ENCODE data around the gene NAV2.

DNA sequence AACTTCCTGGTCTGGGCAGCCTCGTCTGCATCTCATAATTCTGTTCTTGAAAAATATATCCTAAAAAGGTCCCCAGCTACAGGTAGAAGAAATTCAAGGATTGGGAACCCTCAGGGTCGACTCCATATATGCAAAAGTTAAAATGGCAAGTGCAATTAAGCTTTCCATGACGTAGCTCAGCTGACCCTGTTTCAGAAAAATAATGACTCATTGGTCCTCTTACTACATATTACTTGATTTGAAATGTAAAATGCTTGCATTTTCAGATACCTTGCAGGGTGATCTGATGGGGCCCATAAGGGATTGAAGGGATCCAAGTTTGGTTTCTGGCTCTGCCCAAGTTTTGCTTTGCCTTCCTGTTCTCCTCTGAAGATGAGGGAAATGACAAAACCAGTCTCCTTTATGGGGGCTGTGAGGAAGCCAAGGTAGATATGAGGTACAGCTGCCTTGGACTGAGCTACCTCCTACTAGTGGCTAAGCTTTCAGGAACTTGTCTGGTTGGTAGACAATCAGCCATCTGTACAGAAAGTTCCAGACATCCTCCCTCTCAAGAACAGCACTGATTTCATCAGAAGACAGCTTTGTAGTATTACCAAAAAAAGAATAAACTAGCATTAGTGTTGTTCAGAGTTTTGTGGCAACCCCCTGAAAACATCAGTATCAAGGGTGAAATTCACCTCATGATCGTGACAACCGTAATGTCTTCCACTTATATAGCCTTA lies 270.3 kb downstream of the NAV2 start:
- no peak for TF ChIP-seq CTCF (IDR thresholded peaks at IDR 0.05)
- no peak for TF ChIP-seq EZH2phosphoT487 (IDR thresholded peaks at IDR 0.05)

Measured in neural progenitor cell (in vitro differentiated cells).